ENCODE results near the gene RER1.

DNA sequence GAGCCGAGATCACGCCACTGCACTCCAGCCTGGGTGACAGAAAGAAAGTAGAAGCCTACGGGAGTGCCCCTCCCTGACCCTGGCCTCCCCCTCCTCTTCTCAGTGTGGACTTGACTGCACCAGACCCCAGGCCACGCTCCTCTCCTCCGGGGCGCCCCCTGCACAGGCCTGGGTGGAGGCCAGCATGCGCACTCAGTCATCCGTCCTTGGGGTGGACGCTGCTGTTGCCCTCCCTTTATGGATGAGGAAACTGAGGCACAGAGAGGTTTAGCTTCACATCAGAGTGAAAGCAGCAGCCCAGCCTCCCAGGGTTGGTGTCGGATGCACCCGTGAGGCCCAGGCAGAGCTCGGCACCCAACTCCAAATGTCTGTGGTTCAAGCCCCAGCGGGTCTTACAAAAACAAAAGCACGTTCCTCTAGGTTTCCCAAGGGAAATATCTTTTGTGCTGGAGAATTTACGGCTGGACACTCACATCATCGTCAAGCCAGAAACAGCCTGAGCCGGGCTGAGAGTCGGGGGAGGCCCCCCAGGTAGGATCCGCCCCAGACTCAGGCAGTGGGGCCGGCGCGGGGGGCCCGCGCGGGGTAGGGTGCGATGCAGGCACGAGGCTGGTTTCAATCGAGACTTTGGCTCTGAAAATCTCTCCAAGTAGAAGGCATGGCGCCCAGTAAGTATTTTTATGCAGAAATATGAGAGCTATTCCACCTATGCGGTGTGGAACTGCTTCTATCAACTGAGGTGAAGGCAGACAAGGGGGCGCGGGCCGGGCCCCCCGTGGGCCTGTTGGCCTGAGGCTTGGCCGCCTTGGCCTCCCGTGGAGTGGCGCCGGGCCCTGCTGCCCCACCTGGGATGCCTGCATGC, 36.9 kb upstream of the RER1 start:
- TF ChIP-seq POLR2A (IDR thresholded peaks at IDR 0.05) (no peak), EP300 (IDR thresholded peaks at IDR 0.05) (no peak)
- TF ChIP-seq, protein P1, sequence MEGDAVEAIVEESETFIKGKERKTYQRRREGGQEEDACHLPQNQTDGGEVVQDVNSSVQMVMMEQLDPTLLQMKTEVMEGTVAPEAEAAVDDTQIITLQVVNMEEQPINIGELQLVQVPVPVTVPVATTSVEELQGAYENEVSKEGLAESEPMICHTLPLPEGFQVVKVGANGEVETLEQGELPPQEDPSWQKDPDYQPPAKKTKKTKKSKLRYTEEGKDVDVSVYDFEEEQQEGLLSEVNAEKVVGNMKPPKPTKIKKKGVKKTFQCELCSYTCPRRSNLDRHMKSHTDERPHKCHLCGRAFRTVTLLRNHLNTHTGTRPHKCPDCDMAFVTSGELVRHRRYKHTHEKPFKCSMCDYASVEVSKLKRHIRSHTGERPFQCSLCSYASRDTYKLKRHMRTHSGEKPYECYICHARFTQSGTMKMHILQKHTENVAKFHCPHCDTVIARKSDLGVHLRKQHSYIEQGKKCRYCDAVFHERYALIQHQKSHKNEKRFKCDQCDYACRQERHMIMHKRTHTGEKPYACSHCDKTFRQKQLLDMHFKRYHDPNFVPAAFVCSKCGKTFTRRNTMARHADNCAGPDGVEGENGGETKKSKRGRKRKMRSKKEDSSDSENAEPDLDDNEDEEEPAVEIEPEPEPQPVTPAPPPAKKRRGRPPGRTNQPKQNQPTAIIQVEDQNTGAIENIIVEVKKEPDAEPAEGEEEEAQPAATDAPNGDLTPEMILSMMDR (IDR thresholded peaks at IDR 0.05), result no peak
